GM21381 (cell line): ENCODE measurements around the gene PLA2G2D.

Source experiments
- ATAC-seq: cut with Tn5 transposase; IDR thresholded peaks from one replicate; pipeline ENCODE4 v1.9.1; 2021; ENCODE audit warnings: mild to moderate bottlenecking, moderate library complexity; ENCODE audit not compliant: unreplicated experiment

The PLA2G2D gene

DNA sequence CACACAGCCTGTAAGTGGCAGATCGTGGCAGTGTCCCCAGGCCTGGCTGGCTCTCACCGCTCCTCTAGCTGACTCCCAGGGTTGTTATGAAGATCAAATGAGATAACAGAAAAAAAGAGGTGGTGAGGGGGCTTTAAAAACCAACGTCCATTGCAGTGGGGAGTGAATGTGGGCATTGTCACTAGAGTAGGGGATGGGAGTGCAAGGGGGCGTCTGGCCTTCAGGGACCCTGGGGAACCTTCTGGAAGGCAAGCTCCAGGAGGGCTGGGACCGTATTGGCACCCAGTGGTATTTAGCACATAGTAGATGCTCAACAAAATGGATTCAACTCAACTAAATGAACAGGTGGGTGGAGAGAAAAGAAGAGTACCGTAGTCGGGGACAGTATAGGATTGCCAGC lies 3.4 kb downstream of the PLA2G2D start:
- no peak for ATAC-seq

GRCh38 chr1:20115479-20115878 lies 3.9 kb downstream of the PLA2G2D start:
- ATAC-seq: no peak

- ATAC-seq: no peak
These were observed 5.2 kb downstream of the PLA2G2D start for GRCh38 chr1:20114021-20114648.

- no peak for ATAC-seq
These were observed 6.9 kb downstream of the PLA2G2D start for GRCh38 chr1:20112279-20113000.

- ATAC-seq: no peak
These were observed 7.9 kb downstream of the PLA2G2D start for GRCh38 chr1:20111452-20111851.

DNA sequence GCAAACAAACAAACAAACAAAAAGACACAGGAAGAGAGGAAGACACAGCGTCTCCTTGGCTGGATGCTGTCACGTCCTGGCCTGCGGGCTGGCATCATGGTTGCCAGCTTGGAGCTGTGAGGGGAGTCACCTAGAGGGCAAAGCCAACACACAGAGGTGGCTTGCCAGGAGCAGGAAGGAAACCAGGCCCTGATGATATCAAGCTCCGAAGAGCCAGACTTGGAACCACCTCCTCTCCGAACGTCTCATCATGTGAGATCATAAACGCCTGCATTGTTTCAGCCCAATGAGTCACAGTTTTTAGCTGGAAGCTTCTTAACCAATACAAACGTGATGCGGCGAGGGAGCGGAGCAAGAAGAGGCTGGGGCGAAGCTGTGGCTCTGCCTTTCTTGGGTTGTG lies 8.7 kb downstream of the PLA2G2D start:
- ATAC-seq: no peak

GRCh38 chr1:20109223-20109856 lies 10.0 kb downstream of the PLA2G2D start:
- ATAC-seq: no peak

GRCh38 chr1:20108366-20109123 lies 10.8 kb downstream of the PLA2G2D start:
- no peak for ATAC-seq

DNA sequence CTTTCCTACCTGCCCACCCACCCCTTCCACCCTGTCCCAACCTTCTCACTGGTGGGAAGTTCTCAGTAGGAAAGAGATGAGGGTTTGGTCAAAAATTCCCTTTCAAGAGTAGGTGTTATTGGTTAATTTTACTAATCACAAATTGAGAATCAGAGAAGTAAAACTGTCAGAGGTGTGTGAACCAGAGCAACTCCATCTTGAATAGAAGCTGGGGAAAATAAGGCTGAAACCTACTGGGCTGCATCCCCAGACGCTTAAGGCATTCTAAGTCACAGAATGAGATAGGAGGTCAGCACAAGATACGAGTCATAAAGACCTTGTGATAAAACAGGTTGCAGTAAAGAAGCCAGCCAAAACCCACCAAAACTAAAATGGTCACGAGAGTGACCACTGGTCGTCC lies 11.5 kb downstream of the PLA2G2D start:
- no peak for ATAC-seq

GRCh38 chr1:20107351-20107750 lies 12.0 kb downstream of the PLA2G2D start:
- ATAC-seq: no peak

GRCh38 chr1:20105856-20106255 lies 13.5 kb downstream of the PLA2G2D start:
- ATAC-seq: no peak

GRCh38 chr1:20102875-20103274 lies 16.5 kb downstream of the PLA2G2D start:
- no peak for ATAC-seq

DNA sequence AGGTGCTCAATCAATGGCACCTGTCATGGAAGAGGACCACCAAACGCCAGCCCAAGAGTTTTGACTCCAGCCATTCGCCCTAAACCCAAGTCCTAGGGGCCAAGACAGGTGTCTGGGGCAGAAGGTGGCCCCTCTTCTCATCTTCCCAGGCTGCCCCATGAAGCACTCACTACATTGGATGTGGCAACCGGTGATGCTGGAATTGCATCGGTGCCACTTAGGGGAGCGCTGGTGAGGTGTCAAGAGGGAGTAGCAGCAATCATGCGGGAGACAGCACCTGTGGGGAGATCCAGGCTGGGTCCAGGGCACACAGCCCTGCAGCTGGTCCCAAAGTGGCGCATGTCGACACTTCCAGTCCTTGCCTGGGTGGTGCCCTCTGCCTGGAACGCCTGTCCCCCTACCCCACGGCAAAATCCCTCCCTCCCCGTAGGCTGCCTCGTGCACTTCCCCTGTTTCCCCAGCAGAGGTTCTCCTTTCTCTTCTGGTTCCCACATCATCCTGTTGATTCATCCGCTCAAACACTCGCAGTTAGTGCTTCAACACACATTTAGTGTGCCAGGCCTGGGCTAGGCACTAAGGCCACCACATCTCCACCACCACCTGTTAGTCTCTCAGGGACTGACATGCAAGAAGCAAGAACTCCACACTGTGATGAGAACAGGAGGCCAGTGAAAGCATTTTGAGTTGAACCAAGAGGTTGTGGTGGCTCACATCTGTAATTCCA lies 18.5 kb downstream of the PLA2G2D start:
- ATAC-seq: no peak

DNA sequence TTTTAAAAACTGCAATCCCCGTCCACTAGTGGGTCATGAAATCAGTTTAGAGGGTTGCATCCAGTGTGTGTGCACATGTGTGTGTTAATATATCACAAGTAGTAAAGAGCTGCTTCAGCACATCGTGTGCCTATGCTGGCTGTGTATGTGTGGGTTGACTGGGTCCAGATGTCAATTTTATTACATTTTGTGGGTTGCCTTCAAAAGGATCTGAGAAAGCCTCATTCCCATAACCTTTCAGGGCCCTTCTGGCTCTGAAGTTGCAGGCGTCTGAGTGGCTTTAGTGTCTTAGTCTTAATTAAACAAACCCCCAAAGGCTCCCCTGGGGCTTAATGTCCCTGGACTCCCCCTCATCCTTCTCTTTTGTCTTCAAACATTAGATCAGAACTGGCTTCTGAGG lies 19.8 kb downstream of the PLA2G2D start:
- no peak for ATAC-seq

GRCh38 chr1:20096840-20097447 lies 22.4 kb downstream of the PLA2G2D start:
- no peak for ATAC-seq

GRCh38 chr1:20095564-20096434 lies 23.5 kb downstream of the PLA2G2D start:
- ATAC-seq: no peak

- no peak for ATAC-seq
These were observed 25.4 kb downstream of the PLA2G2D start for GRCh38 chr1:20093940-20094391.

GRCh38 chr1:20093303-20093702 lies 26.0 kb downstream of the PLA2G2D start:
- ATAC-seq: no peak

- no peak for ATAC-seq
These were observed 28.7 kb downstream of the PLA2G2D start for GRCh38 chr1:20090641-20091040.
